Measurements from ENCODE around the gene ACY1.
"Not testable (repeated sequence)": the region's sequence is repeated elsewhere in the genome, so short reads cannot be mapped to it uniquely, and the experiment has no call there.

ACY1 gene

GRCh38 chr3:52024765-52025452 lies 41.6 kb downstream of the ACY1 start:
- TF ChIP-seq JUND (IDR thresholded peaks at IDR 0.05; ENCODE audit: low read depth), result no peak
- no peak for DNase-seq (ENCODE audit: low read depth in 1 of 2, low spot score in 1 of 2)
- in situ Hi-C loops (cut with HindIII; ENCODE audit: low pct_unique_long_range_greater_than_20kb, low sequenced_read_pairs), result no loop called here

- TF ChIP-seq JUND (IDR thresholded peaks at IDR 0.05; ENCODE audit: low read depth), result no peak
- in situ Hi-C loops (cut with HindIII; ENCODE audit: low pct_unique_long_range_greater_than_20kb, low sequenced_read_pairs), result no loop called here
- no peak for DNase-seq (ENCODE audit: low read depth in 1 of 2, low spot score in 1 of 2)
Measured at GRCh38 chr3:52025453-52025852, 42.1 kb downstream of the ACY1 start.

- TF ChIP-seq JUND (IDR thresholded peaks at IDR 0.05; ENCODE audit: low read depth), result no peak
- DNase-seq (ENCODE audit: low read depth in 1 of 2, low spot score in 1 of 2), result no peak
- in situ Hi-C loops (cut with HindIII; ENCODE audit: low pct_unique_long_range_greater_than_20kb, low sequenced_read_pairs), result no loop called here
Measured at GRCh38 chr3:52026041-52026440, 42.7 kb downstream of the ACY1 start.

GRCh38 chr3:52028572-52028971 lies 45.2 kb downstream of the ACY1 start:
- TF ChIP-seq JUND (IDR thresholded peaks at IDR 0.05; ENCODE audit: low read depth), result no peak
- in situ Hi-C loops (cut with HindIII; ENCODE audit: low pct_unique_long_range_greater_than_20kb, low sequenced_read_pairs), result no loop called here
- no peak for DNase-seq (ENCODE audit: low read depth in 1 of 2, low spot score in 1 of 2)

GRCh38 chr3:52029053-52029452 lies 45.7 kb downstream of the ACY1 start:
- in situ Hi-C loops (cut with HindIII; ENCODE audit: low pct_unique_long_range_greater_than_20kb, low sequenced_read_pairs), result no loop called here
- DNase-seq (ENCODE audit: low read depth in 1 of 2, low spot score in 1 of 2), result no peak
- TF ChIP-seq JUND (IDR thresholded peaks at IDR 0.05; ENCODE audit: low read depth), result no peak

GRCh38 chr3:52029535-52029934 lies 46.2 kb downstream of the ACY1 start:
- in situ Hi-C loops (cut with HindIII; ENCODE audit: low pct_unique_long_range_greater_than_20kb, low sequenced_read_pairs), result no loop called here
- TF ChIP-seq JUND (IDR thresholded peaks at IDR 0.05; ENCODE audit: low read depth), result no peak
- no peak for DNase-seq (ENCODE audit: low read depth in 1 of 2, low spot score in 1 of 2)

- DNase-seq (ENCODE audit: low read depth in 1 of 2, low spot score in 1 of 2), result no peak
- TF ChIP-seq JUND (IDR thresholded peaks at IDR 0.05; ENCODE audit: low read depth), result no peak
- in situ Hi-C loops (cut with HindIII; ENCODE audit: low pct_unique_long_range_greater_than_20kb, low sequenced_read_pairs), result no loop called here
Measured at GRCh38 chr3:52030714-52031310, 47.5 kb downstream of the ACY1 start.

GRCh38 chr3:52031896-52032295 lies 48.6 kb downstream of the ACY1 start:
- in situ Hi-C loops (cut with HindIII; ENCODE audit: low pct_unique_long_range_greater_than_20kb, low sequenced_read_pairs), result no loop called here
- no peak for TF ChIP-seq JUND (IDR thresholded peaks at IDR 0.05; ENCODE audit: low read depth)
- no peak for DNase-seq (ENCODE audit: low read depth in 1 of 2, low spot score in 1 of 2)

GRCh38 chr3:52032702-52033408 lies 49.5 kb downstream of the ACY1 start:
- DNase-seq (ENCODE audit: low read depth in 1 of 2, low spot score in 1 of 2), result no peak
- no peak for TF ChIP-seq JUND (IDR thresholded peaks at IDR 0.05; ENCODE audit: low read depth)
- in situ Hi-C loops (cut with HindIII; ENCODE audit: low pct_unique_long_range_greater_than_20kb, low sequenced_read_pairs), result no loop called here

GRCh38 chr3:52033748-52034147 lies 50.4 kb downstream of the ACY1 start:
- DNase-seq (ENCODE audit: low read depth in 1 of 2, low spot score in 1 of 2); in situ Hi-C loops (cut with HindIII; ENCODE audit: low pct_unique_long_range_greater_than_20kb, low sequenced_read_pairs): not testable (repeated sequence)

- in situ Hi-C loops (cut with HindIII; ENCODE audit: low pct_unique_long_range_greater_than_20kb, low sequenced_read_pairs), result no loop called here
- DNase-seq (ENCODE audit: low read depth in 1 of 2, low spot score in 1 of 2), result no peak
- TF ChIP-seq JUND (IDR thresholded peaks at IDR 0.05; ENCODE audit: low read depth), result no peak
Measured at GRCh38 chr3:52034212-52034611, 50.9 kb downstream of the ACY1 start.

GRCh38 chr3:52034651-52035050 lies 51.3 kb downstream of the ACY1 start:
- in situ Hi-C loops (cut with HindIII; ENCODE audit: low pct_unique_long_range_greater_than_20kb, low sequenced_read_pairs), result no loop called here
- no peak for DNase-seq (ENCODE audit: low read depth in 1 of 2, low spot score in 1 of 2)
- no peak for TF ChIP-seq JUND (IDR thresholded peaks at IDR 0.05; ENCODE audit: low read depth)

- no peak for DNase-seq (ENCODE audit: low read depth in 1 of 2, low spot score in 1 of 2)
- in situ Hi-C loops (cut with HindIII; ENCODE audit: low pct_unique_long_range_greater_than_20kb, low sequenced_read_pairs), result no loop called here
- TF ChIP-seq JUND (IDR thresholded peaks at IDR 0.05; ENCODE audit: low read depth), result no peak
Measured at GRCh38 chr3:52036222-52036694, 52.9 kb downstream of the ACY1 start.
